ENCODE measurements around the gene FTL.

FTL gene

DNA sequence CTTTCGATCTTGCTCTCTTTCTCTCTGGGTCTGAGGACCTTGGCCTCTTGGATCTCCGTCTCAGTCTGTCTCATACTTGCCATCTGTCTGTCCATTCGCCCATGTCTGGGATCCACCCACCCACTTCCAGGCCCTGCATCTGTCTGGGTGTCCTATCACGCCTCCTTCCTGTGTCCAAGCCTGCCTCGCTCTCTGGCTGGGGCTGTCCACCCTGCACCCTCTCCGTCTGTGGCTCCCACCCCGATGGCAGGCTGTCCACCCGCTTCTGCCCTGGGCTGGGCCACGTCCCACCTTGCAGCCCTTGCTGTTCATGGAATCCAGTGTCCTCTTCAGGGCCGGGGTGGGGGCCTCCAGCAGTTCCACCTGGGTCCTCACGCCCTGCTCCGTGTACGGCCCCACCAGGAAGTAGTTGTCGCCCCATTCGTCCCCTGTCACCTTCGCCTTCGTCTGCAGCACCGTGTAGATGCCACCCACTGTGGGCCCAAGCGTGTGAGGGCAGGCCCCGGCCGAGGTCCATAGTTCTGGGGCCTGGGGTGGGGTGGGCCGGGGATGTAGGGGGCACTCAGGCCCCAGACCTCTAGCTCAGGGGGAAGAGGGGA lies 26.0 kb downstream of the FTL start:
- no peak for DNase-seq (ENCODE audit: low read depth in 1 of 2, low spot score in 1 of 2)

DNA sequence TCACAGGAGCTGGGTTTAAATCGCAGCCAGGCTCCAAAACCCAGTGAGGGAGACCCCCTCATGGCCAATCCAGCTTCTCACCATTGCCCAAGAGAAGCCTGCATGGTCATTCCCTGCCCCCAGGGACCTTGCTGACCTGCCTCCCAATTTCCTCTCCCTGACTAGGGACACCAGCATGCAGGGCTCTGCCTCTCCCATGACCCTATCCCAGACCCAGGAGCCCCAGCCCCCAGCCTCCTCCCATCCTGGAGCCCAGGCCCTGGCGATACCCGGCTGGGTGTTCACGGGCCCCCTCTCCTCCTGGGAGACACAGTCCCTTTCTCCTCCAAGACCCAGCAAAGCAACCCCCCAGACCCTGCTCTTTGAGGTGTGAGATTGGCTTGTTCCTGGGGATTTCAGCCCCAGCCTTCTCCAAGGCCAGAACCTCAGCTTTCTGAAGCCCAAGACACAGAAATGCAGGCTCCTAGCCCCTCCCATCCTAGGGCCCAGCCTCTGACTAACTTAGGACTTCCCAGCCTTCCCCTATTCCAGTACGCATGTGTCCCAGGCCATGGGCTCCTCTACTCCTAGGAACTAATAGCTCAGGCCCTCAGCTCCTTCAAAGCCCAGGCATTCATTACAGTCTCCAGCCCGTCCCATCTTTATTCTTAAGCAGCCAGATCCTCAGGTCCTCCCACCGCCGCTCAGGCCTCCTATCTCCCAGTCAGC lies 26.9 kb downstream of the FTL start:
- no peak for DNase-seq (ENCODE audit: low read depth in 1 of 2, low spot score in 1 of 2)

DNA sequence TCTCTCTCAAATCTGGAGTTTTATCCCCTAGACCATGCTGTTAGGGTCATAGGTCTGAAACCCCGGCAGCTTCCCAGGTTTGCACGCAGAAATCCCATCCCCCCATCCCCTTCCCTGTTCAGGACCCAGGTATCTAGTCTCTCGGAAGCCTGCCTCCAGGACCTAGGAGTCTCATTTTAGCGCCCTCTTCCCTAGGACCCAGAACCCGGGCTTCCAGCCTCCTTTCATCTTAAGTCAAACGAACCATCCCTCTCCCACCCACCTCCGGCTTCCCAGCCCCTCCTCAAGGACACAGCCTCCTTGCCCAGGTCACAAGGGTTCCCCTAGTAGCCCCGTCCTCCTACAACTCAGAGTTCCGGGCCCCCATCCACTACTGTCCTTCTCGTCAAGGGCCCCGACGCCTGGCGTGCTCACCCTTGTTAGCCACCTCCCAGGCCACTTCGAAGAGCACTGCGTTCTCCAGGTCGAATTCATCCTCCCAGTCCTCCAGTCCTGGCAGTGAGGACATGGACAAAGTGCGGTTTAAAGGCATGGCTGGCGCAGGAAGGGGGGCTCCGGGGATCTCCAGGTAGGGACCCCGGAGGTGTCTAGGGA lies 27.6 kb downstream of the FTL start:
- no peak for DNase-seq (ENCODE audit: low read depth in 1 of 2, low spot score in 1 of 2)

DNA sequence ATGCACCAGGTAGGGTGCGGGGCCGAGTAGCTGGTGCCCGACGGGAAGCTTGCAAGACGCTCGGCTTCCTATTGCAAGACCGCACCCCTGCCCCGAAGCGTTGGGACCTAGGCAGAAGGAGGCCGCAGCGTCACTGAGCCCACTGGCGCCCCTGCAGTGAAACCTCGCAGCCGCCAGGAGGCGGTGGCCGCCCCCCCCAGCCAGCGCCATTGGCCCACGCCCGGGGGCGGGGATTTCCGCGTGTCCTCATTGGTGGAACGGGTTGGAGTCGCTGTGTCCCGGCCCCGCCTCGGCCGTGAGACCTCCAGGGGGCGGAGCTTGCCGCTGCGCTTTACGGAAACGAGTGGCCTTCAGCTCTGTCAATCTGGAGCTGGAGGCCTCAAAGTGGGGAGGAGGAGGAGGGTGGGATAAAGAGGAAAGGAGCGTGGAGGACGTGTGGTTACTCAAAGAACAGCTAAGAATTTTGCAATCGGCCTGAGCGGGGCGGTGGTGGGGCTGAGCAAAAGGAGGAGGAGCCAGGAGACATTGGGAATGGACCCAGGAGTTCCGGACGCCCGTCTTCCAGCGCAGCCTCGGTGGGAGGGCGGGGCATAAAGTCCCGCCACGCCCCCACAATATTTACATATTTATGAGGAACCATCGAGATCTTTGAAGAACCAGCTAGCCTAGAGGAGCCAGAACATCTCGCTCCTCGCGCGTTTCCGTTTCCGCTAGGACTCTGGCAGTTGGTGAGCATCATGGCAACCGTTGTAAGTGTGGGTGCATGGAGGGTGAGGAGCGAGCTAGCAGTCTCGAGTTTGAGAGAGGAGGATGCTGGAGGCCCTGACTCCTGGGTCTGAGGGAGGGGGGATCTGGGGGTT lies 28.3 kb downstream of the FTL start, which contains the start of the genes GYS1 and RUVBL2:
Gene GYS1 (minus strand): TSS at position 135 of the 860 bp plus-strand sequence. CDS start 197 bp downstream, outside the sequence.
Gene RUVBL2 (plus strand): TSS at position 713 of the 860 bp plus-strand sequence. CDS start 25 bp downstream, at position 738.
- peak; percentile 98 for DNase-seq (ENCODE audit: low read depth in 1 of 2, low spot score in 1 of 2)

DNA sequence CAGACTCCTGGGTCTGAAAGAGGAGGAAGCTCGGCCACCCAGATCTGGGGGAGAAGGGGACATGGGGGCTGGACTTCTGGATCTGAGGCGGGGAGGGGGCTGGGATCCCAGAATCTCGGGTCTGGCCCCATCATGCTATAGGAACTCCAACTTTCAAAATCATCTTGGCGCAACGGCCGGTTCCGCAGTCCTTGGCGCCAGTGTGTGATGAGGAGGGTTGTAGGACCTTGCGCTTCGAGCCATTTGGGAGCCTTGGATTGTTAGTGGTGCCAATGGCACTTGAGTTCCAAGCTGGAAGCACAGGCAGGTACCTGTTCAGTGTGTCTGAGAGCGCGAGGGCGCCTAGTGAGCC lies 28.9 kb downstream of the FTL start:
- no peak for DNase-seq (ENCODE audit: low read depth in 1 of 2, low spot score in 1 of 2)

DNA sequence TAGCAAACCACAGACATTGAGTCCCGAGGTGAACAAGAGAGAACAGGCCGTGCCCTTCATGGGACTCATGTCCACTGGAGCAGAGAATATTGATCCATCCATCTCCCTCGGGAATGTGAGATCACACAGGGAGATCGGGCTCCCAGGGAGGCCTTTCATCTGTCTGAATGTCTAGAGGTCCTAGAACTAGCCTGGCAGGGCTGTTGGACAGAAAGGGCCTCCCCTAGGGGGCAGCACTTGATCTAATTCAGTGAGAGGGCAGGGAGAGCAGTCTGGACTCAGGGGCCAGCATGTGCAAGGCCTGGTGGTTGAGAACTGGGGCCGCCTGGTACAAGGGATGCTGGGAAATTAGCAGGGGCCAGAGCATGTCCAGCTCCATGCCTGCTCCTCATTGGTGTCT lies 32.9 kb downstream of the FTL start:
- DNase-seq (ENCODE audit: low read depth in 1 of 2, low spot score in 1 of 2): no peak

DNA sequence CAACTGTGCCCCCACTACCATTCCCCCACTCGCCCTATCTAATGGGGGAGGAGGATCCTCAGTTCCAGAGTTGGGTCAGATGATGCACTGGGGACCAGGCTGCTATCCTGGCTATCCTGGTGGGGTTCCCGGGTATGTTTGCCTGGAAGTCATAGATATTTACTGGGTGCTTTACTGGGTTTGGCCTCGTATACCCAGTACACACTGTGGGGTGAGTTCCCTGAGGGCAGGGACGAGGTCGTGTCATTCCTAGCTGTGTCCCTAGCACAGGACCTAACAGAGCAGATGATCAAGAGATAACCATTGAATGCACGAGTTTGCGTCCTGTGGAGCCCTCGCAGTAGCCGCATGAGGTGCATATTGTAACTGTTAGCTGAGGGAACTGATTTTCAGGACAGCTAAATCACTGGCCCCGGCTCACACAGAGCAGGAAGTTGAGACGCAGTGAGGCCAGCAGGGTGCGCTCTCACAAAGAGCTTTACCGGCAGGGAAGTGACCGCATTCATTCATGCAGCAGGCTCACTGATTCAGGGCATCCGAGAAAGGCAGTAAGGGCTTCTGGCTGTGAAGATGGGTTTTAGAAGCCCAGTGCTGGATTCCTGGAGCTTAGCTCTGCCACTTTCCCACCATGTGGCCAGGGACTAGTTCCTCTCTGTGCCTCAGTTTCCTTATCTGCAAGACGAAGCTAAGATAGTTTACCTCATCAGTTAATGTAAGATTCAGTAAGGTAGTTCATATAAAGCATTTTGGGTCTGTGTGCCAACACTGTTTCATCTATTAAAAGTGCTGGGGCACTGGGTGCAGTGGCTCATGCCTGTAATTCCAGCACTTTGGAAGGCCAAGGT lies 34.6 kb downstream of the FTL start:
- peak; percentile 44 to 47 for DNase-seq (ENCODE audit: low read depth in 1 of 2, low spot score in 1 of 2)

DNA sequence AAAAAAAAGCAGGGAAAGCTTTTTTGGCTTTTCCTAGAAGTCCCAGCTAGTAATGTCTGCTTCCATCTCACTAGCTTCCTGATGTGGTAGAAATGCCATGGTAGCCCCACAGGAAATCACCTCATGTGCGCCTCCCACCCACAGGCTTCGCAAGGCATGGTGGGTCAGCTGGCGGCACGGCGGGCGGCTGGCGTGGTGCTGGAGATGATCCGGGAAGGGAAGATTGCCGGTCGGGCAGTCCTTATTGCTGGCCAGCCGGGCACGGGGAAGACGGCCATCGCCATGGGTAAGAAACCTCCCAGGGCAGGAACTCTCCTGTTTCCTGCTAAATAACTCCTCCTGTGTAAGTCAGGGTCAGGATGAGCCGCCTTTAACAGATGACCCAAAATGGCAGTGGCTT lies 39.0 kb downstream of the FTL start:
- DNase-seq (ENCODE audit: low read depth in 1 of 2, low spot score in 1 of 2): no peak

DNA sequence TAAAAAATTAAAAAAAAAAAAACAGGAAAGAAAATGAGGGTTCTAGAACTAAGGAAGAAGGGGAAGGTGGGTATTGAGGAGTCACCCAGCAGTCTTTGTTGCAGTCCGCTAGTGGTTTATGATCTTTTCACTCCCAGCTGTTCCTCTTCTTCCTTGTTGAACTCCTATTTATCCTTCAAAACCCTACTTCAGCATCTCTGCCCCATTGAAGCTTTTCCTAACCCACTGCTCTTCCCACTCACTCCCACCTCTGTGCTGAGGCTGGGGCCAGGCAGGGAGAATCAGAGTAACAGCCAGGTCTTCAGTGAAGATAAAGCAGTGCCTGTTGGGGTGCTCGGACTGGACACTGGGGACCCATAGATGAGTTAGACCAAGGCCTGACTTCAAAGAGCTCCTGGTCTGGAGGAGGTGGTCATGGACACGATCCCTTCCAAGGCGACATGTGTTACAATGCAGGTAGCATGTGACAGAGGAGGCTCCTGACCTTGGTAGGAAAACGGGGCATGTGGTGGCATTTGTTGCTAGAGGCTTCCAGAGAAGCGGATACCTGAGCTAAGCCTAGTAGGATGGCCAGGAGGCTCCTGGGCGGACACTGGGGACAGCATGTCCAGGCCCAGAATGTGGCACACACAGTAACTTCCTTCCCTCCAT lies 40.0 kb downstream of the FTL start:
- no peak for DNase-seq (ENCODE audit: low read depth in 1 of 2, low spot score in 1 of 2)

DNA sequence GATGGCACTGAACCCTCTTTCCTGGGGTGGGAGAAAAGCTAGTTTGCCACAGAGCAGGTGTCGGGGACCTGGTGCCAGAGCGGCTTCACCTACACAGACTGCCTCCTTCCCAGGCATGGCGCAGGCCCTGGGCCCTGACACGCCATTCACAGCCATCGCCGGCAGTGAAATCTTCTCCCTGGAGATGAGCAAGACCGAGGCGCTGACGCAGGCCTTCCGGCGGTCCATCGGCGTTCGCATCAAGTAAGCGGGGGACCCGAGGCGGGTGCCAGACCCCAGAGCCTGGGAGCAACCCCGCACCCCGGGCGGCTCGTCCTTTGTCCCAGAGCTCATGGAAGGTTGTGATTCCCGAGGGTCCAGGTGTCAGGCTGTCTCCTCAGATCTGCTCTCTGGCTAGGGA lies 41.8 kb downstream of the FTL start:
- no peak for DNase-seq (ENCODE audit: low read depth in 1 of 2, low spot score in 1 of 2)

DNA sequence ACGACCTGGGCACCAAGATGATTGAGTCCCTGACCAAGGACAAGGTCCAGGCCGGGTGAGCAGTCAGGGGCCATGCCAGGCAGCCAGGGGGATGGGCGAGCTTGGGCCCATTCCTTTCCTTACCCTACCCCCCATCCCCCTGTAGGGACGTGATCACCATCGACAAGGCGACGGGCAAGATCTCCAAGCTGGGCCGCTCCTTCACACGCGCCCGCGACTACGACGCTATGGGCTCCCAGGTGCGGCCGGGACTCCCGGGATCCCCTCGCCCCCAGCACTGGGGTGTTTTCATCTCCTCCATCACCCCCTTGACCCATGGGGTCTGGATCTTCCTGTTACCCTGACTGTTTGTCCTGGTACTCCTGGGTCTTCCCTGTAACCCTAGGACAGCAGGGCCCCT lies 44.7 kb downstream of the FTL start:
- no peak for DNase-seq (ENCODE audit: low read depth in 1 of 2, low spot score in 1 of 2)

DNA sequence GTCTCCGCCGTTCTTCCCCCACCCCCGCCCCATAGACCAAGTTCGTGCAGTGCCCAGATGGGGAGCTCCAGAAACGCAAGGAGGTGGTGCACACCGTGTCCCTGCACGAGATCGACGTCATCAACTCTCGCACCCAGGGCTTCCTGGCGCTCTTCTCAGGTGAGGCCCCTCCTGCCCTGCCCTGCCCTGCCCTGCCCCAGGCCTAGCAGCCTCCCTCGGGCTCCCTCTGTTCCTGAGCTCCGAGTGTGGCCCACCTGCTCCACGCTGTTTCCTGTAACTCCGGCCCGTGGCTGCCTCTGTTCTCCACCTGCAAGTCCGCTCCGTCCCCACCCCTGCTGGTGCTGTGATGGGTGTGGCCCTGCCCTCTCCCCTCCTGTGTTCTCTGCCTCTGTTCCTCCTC lies 45.3 kb downstream of the FTL start:
- no peak for DNase-seq (ENCODE audit: low read depth in 1 of 2, low spot score in 1 of 2)

DNA sequence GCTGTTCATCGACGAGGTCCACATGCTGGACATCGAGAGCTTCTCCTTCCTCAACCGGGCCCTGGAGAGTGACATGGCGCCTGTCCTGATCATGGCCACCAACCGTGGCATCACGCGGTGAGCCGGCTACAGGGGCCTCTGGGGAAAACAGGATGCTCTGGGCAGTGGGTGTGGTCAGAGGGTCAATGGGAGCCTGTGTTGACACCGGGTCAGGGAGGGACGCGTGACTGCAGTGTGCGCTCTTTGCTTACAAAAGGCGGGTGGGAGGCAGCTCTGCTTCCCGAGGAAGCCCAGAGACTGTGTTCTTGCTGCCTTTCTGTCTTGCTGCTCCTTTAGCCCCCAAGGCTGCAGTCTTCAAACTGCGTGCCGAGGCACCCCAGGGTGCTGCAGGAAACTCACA lies 46.1 kb downstream of the FTL start:
- no peak for DNase-seq (ENCODE audit: low read depth in 1 of 2, low spot score in 1 of 2)

DNA sequence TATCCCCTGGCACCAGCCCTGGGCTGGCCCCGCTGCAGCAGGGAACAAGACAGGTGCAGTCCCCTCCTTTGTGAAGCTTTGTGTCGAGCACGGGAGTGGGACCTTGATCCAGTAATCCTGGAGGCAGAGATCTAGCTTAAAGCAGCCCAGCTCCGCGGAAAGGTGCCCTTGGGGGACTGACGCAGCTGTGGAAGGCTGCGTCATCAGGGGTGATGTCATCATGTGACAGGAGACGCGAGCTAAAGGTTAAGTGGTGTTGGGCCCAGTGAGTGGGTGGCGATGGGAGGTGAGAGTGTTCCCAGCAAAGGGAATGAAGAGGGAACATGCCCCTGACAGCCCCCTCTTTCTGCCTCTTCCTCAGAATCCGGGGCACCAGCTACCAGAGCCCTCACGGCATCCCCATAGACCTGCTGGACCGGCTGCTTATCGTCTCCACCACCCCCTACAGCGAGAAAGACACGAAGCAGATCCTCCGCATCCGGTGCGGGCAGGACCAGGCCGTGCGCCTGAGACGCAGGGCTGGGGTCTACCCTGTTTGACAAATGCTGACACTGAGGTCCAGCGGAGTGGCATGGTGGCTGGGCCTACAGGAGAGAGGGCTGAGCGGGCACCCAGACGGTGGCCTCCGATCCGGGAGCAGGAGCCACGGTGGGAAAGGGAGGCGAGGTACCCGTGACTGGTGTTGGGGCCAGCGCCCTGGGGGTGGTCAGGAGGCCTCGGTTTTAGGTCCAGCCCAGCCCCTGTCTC lies 49.2 kb downstream of the FTL start:
- no peak for DNase-seq (ENCODE audit: low read depth in 1 of 2, low spot score in 1 of 2)

DNA sequence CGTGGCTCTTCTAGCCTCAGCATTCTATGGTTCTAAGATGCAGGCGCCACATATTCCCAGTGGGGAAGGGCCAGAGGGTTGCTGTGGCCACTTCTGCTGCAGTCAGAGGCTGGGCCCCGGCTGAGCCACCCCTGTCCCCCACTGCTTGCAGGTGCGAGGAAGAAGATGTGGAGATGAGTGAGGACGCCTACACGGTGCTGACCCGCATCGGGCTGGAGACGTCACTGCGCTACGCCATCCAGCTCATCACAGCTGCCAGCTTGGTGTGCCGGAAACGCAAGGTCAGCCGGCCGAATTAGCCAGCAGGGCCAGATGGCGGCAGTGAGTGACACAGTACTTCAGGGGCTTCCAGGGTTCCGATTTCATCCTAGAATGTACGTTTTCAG lies 49.8 kb downstream of the FTL start:
- DNase-seq (ENCODE audit: low read depth in 1 of 2, low spot score in 1 of 2): no peak

DNA sequence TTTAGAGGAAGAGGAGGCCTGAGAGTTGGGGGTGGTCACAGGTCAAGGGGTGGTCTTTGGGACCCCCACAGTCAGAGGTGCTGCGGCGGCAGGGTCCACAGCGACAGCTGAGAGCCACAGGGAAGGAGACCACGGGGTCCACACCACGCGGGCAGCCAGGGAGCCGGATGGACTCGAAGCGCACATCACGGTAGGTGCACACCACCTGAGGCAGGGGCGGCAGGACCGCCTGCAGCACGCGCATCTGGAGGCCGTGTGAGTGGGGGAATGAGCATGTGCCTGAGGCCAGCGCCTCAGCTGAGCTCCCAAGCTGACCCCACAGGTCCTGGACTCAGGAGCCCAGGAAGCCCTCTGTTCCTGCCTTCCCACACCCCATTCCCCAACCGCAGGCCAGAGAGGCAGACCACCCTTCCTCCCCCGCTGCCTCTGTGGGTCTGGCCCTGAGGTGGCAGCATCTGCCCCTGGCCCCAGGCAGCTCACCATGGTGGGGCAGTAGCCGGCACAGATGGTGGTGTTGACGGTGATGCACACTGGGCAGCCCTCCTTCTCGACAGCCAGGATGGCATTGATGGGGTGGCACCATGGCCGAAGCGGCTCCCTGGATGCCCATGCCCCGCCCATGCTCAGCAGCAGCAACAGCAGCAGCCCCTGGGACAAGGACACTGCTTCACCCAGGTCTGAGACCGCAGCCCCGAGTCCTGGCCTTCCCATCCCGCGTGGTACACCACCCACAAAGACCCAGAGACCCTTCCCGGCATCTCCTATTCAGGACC lies 51.1 kb downstream of the FTL start:
- DNase-seq (ENCODE audit: low read depth in 1 of 2, low spot score in 1 of 2): no peak

Measured in activated CD4-positive, alpha-beta T cell treated with anti-CD3 and anti-CD28 coated beads, Interleukin-2, amount 50 U/mL, for 24 hours (primary cell).